Measurements from ENCODE around the gene DAPP1.

GRCh38 chr4:99915449-99915848 lies 98.8 kb downstream of the DAPP1 start:
- TF ChIP-seq POLR2A (IDR thresholded peaks at IDR 0.05): no peak
- no peak for TF ChIP-seq CTCF (IDR thresholded peaks at IDR 0.05)

All from right lobe of liver (tissue), 4 donors.